ENCODE results near the gene NCAPD3.

NCAPD3 gene

DNA sequence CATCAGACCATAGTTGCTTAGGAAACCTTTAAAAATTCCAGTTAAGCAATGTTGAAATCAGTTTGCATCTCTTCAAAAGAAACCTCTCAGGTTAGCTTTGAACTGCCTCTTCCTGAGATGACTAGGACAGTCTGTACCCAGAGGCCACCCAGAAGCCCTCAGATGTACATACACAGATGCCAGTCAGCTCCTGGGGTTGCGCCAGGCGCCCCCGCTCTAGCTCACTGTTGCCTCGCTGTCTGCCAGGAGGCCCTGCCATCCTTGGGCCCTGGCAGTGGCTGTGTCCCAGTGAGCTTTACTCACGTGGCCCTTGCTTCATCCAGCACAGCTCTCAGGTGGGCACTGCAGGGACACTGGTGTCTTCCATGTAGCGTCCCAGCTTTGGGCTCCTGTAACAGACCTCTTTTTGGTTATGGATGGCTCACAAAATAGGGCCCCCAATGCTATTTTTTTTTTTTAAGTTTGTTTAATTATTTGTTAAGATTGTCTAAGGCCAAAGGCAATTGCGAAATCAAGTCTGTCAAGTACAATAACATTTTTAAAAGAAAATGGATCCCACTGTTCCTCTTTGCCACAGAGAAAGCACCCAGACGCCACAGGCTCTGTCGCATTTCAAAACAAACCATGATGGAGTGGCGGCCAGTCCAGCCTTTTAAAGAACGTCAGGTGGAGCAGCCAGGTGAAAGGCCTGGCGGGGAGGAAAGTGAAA, 73.4 kb downstream of the NCAPD3 start:
- TF ChIP-seq, protein P1, sequence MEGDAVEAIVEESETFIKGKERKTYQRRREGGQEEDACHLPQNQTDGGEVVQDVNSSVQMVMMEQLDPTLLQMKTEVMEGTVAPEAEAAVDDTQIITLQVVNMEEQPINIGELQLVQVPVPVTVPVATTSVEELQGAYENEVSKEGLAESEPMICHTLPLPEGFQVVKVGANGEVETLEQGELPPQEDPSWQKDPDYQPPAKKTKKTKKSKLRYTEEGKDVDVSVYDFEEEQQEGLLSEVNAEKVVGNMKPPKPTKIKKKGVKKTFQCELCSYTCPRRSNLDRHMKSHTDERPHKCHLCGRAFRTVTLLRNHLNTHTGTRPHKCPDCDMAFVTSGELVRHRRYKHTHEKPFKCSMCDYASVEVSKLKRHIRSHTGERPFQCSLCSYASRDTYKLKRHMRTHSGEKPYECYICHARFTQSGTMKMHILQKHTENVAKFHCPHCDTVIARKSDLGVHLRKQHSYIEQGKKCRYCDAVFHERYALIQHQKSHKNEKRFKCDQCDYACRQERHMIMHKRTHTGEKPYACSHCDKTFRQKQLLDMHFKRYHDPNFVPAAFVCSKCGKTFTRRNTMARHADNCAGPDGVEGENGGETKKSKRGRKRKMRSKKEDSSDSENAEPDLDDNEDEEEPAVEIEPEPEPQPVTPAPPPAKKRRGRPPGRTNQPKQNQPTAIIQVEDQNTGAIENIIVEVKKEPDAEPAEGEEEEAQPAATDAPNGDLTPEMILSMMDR (IDR thresholded peaks at IDR 0.05; ENCODE audit: low read depth, low read length, missing control alignments) = no peak
- H3K4me3 ChIP-seq (ENCODE audit: low read depth, low read length) = no peak overlapping the region
- no peak for DNase-seq (ENCODE audit: low read depth)
- in situ Hi-C loops (cut with HindIII; ENCODE audit: low sequenced_read_pairs) = no loop called here

- TF ChIP-seq, protein P1 (IDR thresholded peaks at IDR 0.05; ENCODE audit: low read depth, low read length, missing control alignments) = no peak
- H3K4me3 ChIP-seq (ENCODE audit: low read depth, low read length) = no peak overlapping the region
- in situ Hi-C loops (cut with HindIII; ENCODE audit: low sequenced_read_pairs) = loop anchor here (5.0 kb wide), 1 partner anchor 102 kb away; no protein-coding TSS in a partner anchor
- no peak for DNase-seq (ENCODE audit: low read depth)
Measured at GRCh38 chr11:134149371-134149770, 74.4 kb downstream of the NCAPD3 start.

DNA sequence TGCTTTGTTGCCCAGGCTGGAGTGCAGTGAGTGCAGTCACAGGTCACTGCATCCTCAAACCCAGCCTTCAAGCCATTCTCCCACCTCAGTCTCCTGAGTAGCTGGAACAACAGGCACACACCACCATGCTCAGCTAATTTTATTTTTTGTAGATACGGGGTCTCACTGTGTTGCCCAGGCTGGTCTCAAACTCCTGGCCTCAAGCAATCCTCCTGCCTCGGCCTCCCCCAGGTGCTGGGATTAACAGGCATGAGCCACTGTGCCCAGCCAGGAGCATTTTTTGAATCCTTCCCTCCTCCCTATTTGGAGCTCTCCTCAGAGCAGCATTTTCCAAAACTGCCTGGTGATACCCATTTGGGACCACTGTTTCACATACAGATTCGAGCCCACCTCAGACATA, 77.2 kb downstream of the NCAPD3 start:
- no peak for DNase-seq (ENCODE audit: low read depth)
- in situ Hi-C loops (cut with HindIII; ENCODE audit: low sequenced_read_pairs) = loop anchor here (5.0 kb wide), 1 partner anchor 99 kb away; no protein-coding TSS in a partner anchor
- no peak overlapping the region for H3K4me3 ChIP-seq (ENCODE audit: low read depth, low read length)
- TF ChIP-seq, protein P1 (IDR thresholded peaks at IDR 0.05; ENCODE audit: low read depth, low read length, missing control alignments) = no peak

DNA sequence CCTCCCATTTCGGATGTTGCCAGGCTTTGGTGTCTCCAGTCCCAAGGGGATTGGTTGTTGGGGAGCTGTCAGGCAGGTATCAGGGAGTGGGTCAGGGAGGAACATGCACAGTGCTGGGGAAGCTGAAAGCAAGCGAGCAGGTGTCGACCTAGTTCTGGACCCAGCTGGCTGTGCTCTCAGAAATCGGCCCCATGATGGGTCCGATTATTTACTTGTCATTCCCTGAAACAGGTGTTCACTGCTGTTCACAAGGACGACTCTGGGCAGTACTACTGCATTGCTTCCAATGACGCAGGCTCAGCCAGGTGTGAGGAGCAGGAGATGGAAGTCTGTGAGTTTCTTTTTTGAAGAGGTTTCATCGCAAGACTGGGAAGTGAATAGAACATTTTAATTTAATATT, 78.1 kb downstream of the NCAPD3 start:
- TF ChIP-seq, protein P1 (IDR thresholded peaks at IDR 0.05; ENCODE audit: low read depth, low read length, missing control alignments) = no peak
- no peak overlapping the region for H3K4me3 ChIP-seq (ENCODE audit: low read depth, low read length)
- DNase-seq (ENCODE audit: low read depth) = no peak
- in situ Hi-C loops (cut with HindIII; ENCODE audit: low sequenced_read_pairs) = loop anchor here (5.0 kb wide), 1 partner anchor 98 kb away; no protein-coding TSS in a partner anchor

DNA sequence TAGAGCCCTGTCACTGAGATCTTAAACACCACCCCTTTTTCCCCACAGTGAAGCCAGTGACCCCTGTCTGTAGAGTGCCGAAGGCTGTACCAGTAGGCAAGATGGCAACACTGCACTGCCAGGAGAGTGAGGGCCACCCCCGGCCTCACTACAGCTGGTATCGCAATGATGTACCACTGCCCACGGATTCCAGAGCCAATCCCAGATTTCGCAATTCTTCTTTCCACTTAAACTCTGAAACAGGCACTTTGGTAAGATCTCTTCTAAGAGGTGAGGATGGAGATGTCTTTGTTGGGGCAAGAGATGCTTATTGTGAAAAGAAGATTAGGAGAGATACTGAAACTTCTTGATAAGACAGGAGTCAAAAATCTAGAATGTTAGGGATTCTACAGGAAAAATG, 79.0 kb downstream of the NCAPD3 start:
- in situ Hi-C loops (cut with HindIII; ENCODE audit: low sequenced_read_pairs) = loop anchor here (5.0 kb wide), 1 partner anchor 97 kb away; no protein-coding TSS in a partner anchor
- DNase-seq (ENCODE audit: low read depth) = no peak

DNA sequence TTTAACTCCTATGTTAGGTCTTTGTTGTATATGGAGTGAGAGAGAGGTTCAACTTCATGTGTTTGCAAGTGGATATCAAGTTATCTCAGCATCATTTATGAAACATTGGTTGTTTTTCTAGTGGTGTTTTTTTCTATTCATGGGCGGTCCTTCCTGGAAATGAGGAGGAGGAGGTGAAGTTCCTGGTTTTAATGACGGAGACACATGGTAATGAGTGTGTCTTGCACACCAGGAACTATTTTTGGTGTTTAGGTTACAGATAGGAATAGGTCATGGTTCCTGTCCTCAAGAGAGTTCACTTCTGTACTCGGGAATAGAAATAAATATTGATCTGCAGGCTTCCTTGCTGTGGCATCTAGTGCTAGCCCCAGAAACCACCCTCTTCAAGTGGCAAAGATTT, 80.0 kb downstream of the NCAPD3 start:
- H3K4me3 ChIP-seq (ENCODE audit: low read depth, low read length) = no peak overlapping the region
- TF ChIP-seq, protein P1 (IDR thresholded peaks at IDR 0.05; ENCODE audit: low read depth, low read length, missing control alignments) = no peak
- in situ Hi-C loops (cut with HindIII; ENCODE audit: low sequenced_read_pairs) = no loop called here
- DNase-seq (ENCODE audit: low read depth) = no peak

More for the DNA sequence above, 79.0 kb downstream of the NCAPD3 start:
- TF ChIP-seq, protein P1 (IDR thresholded peaks at IDR 0.05; ENCODE audit: low read depth, low read length, missing control alignments) = no peak
- no peak overlapping the region for H3K4me3 ChIP-seq (ENCODE audit: low read depth, low read length)
